IMR-90 (cell line): ENCODE measurements around the gene POC1B. TPM values are rescaled to one million over a fixed set of nuclear protein-coding genes. Genes with fewer than 3 reads are reported as not detected.

Source experiments
- ATAC-seq: fragments of 200-7000 bp; cut with Tn5 transposase; 2 replicates; pipeline ENCODE4 v1.9.1; 2020; ENCODE audit warnings: low read depth, mild to moderate bottlenecking, moderate library complexity
- BruUV-seq: library from RNA; stranded (reverse); fragments of 400-500 nt; replicated peaks from 2 replicates; lab custom pipeline; 2021; lab: Mats Ljungman, UMichigan
- CTCF ChIA-PET: fragments of 300-600 bp; formaldehyde crosslinking; extraction: SDS; loops from one replicate; lab custom pipeline; 2021; ENCODE audit warnings: antibody characterized with exemption; lab: Yijun Ruan, JAX
- POLR2A ChIA-PET: fragments of 300-600 bp; sonication (Branson Sonifier 250); formaldehyde crosslinking; loops from one replicate; lab custom pipeline; 2022; ENCODE audit warnings: antibody characterized with exemption; ENCODE audit not compliant: unreplicated experiment; lab: Charles Lee
- DNase-seq: peaks from one replicate; pipeline ENCODE4 v3.0.0; 2013
- H2AFZ ChIP-seq: replicated peaks from 2 replicates; pipeline ENCODE3; 2013; ENCODE audit warnings: low read length, mild to moderate bottlenecking; ENCODE audit not compliant: poor library complexity
- H2AK5ac ChIP-seq: 2 replicates; pipeline ENCODE4 v1.6.1; 2013; ENCODE audit warnings: low read depth, low read length, inconsistent platforms
- H2AK9ac ChIP-seq: replicated peaks from 2 replicates; pipeline ENCODE3; 2013; ENCODE audit warnings: mild to moderate bottlenecking, low read depth, low read length, moderate library complexity; ENCODE audit not compliant: poor library complexity
- H2BK120ac ChIP-seq: 2 replicates; pipeline ENCODE4 v1.6.1; 2013; ENCODE audit warnings: low read depth, low read length, inconsistent platforms
- H2BK15ac ChIP-seq: 3 replicates; pipeline ENCODE4 v1.6.1; 2013; ENCODE audit warnings: low read depth, low read length, inconsistent platforms
- H2BK20ac ChIP-seq: 2 replicates; pipeline ENCODE4 v1.6.1; 2013; ENCODE audit warnings: low read depth, mild to moderate bottlenecking, inconsistent platforms, low read length, moderate library complexity
- H2BK5ac ChIP-seq: 2 replicates; pipeline ENCODE4 v1.6.1; 2013; ENCODE audit warnings: mild to moderate bottlenecking, low read depth, low read length, inconsistent platforms; ENCODE audit not compliant: poor library complexity, severe bottlenecking
- H3K14ac ChIP-seq: replicated peaks from 2 replicates; pipeline ENCODE4 v1.6.1; 2013; ENCODE audit warnings: low read depth, low read length, inconsistent platforms
- H3K18ac ChIP-seq: 2 replicates; pipeline ENCODE4 v1.6.1; 2013; ENCODE audit warnings: low read depth, low read length, control low read depth
- H3K23ac ChIP-seq: 2 replicates; pipeline ENCODE4 v1.6.1; 2013; ENCODE audit warnings: low read depth, low read length, inconsistent platforms
- H3K27ac ChIP-seq: 2 replicates; pipeline ENCODE4 v1.5.1; 2013; ENCODE audit warnings: mild to moderate bottlenecking, control low read depth, low read length; ENCODE audit not compliant: insufficient read depth
- H3K27me3 ChIP-seq: 2 replicates; pipeline ENCODE4 v1.6.1; 2013; ENCODE audit warnings: low read length; ENCODE audit not compliant: control insufficient read depth, insufficient read depth
- H3K36me3 ChIP-seq: 2 replicates; pipeline ENCODE4 v1.6.1; 2013; ENCODE audit warnings: low read length, mixed read lengths; ENCODE audit not compliant: control insufficient read depth, insufficient read depth
- H3K4ac ChIP-seq: 2 replicates; pipeline ENCODE4 v1.6.1; 2013; ENCODE audit warnings: low read depth, low read length, inconsistent platforms
- H3K4me1 ChIP-seq: 2 replicates; pipeline ENCODE4 v1.6.1; 2013; ENCODE audit warnings: low read length, mixed read lengths; ENCODE audit not compliant: control insufficient read depth, insufficient read depth
- H3K4me2 ChIP-seq: 2 replicates; pipeline ENCODE4 v1.6.1; 2013; ENCODE audit warnings: low read depth, mild to moderate bottlenecking, control low read depth, low read length, moderate library complexity
- H3K4me3 ChIP-seq: 2 replicates; pipeline ENCODE4 v1.5.1; 2013; ENCODE audit warnings: low read depth, mild to moderate bottlenecking, control low read depth, low read length, moderate library complexity; ENCODE audit not compliant: insufficient read depth
- H3K56ac ChIP-seq: 2 replicates; pipeline ENCODE4 v1.6.1; 2013; ENCODE audit warnings: low read length, inconsistent platforms; ENCODE audit not compliant: insufficient read depth; ENCODE audit errors: extremely low read depth
- H3K79me1 ChIP-seq, 2 experiments: 2 replicates each; pipeline ENCODE4 v1.6.1; 2013; ENCODE audit warnings: low read length in 2 of 2, inconsistent platforms in 1 of 2, low read depth in 1 of 2
- H3K9ac ChIP-seq: 2 replicates; pipeline ENCODE4 v1.6.1; 2013; ENCODE audit warnings: low read depth, low read length, control low read depth
- H3K9me1 ChIP-seq: 2 replicates; pipeline ENCODE4 v1.6.1; 2013; ENCODE audit warnings: low read length, inconsistent platforms; ENCODE audit not compliant: insufficient read depth
- H3K9me3 ChIP-seq: 2 replicates; pipeline ENCODE4 v1.6.1; 2013; ENCODE audit warnings: low read length; ENCODE audit not compliant: control insufficient read depth, insufficient read depth
- H4K20me1 ChIP-seq: 2 replicates; pipeline ENCODE4 v1.6.1; 2013; ENCODE audit warnings: low read length, inconsistent platforms; ENCODE audit not compliant: insufficient read depth
- H4K5ac ChIP-seq: 2 replicates; pipeline ENCODE4 v1.6.1; 2013; ENCODE audit warnings: mild to moderate bottlenecking, low read depth, low read length, control low read depth
- H4K8ac ChIP-seq, 2 experiments: 2 replicates each; pipeline ENCODE4 v1.6.1; 2013; ENCODE audit warnings: low read depth in 2 of 2, low read length in 2 of 2, control low read depth in 1 of 2, inconsistent platforms in 1 of 2
- H4K91ac ChIP-seq: 2 replicates; pipeline ENCODE4 v1.6.1; 2013; ENCODE audit warnings: low read depth, low read length, inconsistent platforms; ENCODE audit not compliant: insufficient read depth
- BHLHE40 ChIP-seq: fragments of 150-350 bp; IDR thresholded peaks from 2 replicates; pipeline ENCODE4 v1.6.1; 2016; ENCODE audit warnings: mild to moderate bottlenecking, low read depth, low read length
- CEBPB ChIP-seq: IDR thresholded peaks from 2 replicates; pipeline ENCODE4 v1.6.1; 2012; ENCODE audit warnings: low read depth, low read length, improper control_type of control experiment
- CHD1 ChIP-seq: IDR thresholded peaks from 2 replicates; pipeline ENCODE4 v1.6.1; 2012; ENCODE audit warnings: low read depth, low read length, improper control_type of control experiment
- MAFK ChIP-seq: IDR thresholded peaks from 2 replicates; pipeline ENCODE4 v1.6.1; 2012; ENCODE audit warnings: low read depth, low read length, improper control_type of control experiment
- MAZ ChIP-seq: IDR thresholded peaks from 2 replicates; pipeline ENCODE4 v1.6.1; 2012; ENCODE audit warnings: low read depth, mild to moderate bottlenecking, low read length, improper control_type of control experiment, moderate library complexity, borderline replicate concordance
- MXI1 ChIP-seq: IDR thresholded peaks from 2 replicates; pipeline ENCODE4 v1.6.1; 2012; ENCODE audit warnings: low read depth, mild to moderate bottlenecking, low read length, moderate library complexity, borderline replicate concordance
- POLR2A ChIP-seq: IDR thresholded peaks from 2 replicates; pipeline ENCODE4 v1.6.1; 2012; ENCODE audit warnings: mild to moderate bottlenecking, low read depth, low read length
- RAD21 ChIP-seq: IDR thresholded peaks from 2 replicates; pipeline ENCODE4 v1.6.1; 2012; ENCODE audit warnings: low read length, improper control_type of control experiment
- RCOR1 ChIP-seq: IDR thresholded peaks from 2 replicates; pipeline ENCODE4 v1.6.1; 2012; ENCODE audit warnings: mild to moderate bottlenecking, low read length, improper control_type of control experiment; ENCODE audit not compliant: insufficient replicate concordance
- RFX5 ChIP-seq: IDR thresholded peaks from 2 replicates; pipeline ENCODE4 v1.8.0; 2012; ENCODE audit warnings: low read depth, mild to moderate bottlenecking, low read length, moderate library complexity
- SMC3 ChIP-seq: fragments of 150-350 bp; IDR thresholded peaks from 2 replicates; pipeline ENCODE4 v1.6.1; 2016; ENCODE audit warnings: low read depth, mild to moderate bottlenecking, antibody characterized with exemption, low read length, moderate library complexity
- dilution Hi-C: fragments of 300-500 bp; cut with HindIII; formaldehyde crosslinking; loops from one replicate; pipeline ENCODE4 v1.14.3; 2018; ENCODE audit warnings: low sequenced_read_pairs; ENCODE audit not compliant: unreplicated experiment
- in situ Hi-C: fragments of 300-500 bp; cut with MboI; formaldehyde crosslinking; loops from 3 replicates; pipeline ENCODE4 v1.14.3; 2019; ENCODE audit warnings: low sequenced_read_pairs, inconsistent platforms, mixed read lengths
- intact Hi-C: fragments of 100-400 bp; cut with micrococcal nuclease; formaldehyde crosslinking; loops from 2 replicates; pipeline ENCODE4 v1.10.0; 2022
- polyA plus RNA-seq, 3 experiments: library from polyadenylated mRNA; depleted of rRNA; stranded (reverse); fragments of >200 nt; gene quantifications; 2 replicates each; pipeline ENCODE4 v1.2.3, GENCODE V29; 2012; ENCODE audit warnings: low replicate concordance in 1 of 3
- total RNA-seq: library from RNA; depleted of rRNA; stranded (reverse); fragments of >200 nt; gene quantifications from 2 replicates; pipeline ENCODE4 v1.2.3, GENCODE V29; 2012
- TF ChIP-seq, protein P1 (sequence below): conservative IDR thresholded peaks from 2 replicates; pipeline ENCODE4 v1.5.1; 2012; ENCODE audit warnings: mild to moderate bottlenecking, low read depth, low read length, improper control_type of control experiment
- TF ChIP-seq, protein P2 (sequence below): fragments of 150-350 bp; IDR thresholded peaks from 2 replicates; pipeline ENCODE4 v1.6.1; 2016; ENCODE audit warnings: low read depth, mild to moderate bottlenecking, low read length, moderate library complexity, borderline replicate concordance
- TF ChIP-seq, protein P3 (sequence below): fragments of 150-350 bp; IDR thresholded peaks from 2 replicates; pipeline ENCODE4 v1.6.1; 2017; ENCODE audit warnings: mild to moderate bottlenecking, antibody characterized with exemption, low read length, low read depth

Gene POC1B
- total and polyA plus RNA-seq, 2 of the 4 experiments (the other 2 are of a cell fraction), result 5.0 to 10.4 TPM

DNA sequence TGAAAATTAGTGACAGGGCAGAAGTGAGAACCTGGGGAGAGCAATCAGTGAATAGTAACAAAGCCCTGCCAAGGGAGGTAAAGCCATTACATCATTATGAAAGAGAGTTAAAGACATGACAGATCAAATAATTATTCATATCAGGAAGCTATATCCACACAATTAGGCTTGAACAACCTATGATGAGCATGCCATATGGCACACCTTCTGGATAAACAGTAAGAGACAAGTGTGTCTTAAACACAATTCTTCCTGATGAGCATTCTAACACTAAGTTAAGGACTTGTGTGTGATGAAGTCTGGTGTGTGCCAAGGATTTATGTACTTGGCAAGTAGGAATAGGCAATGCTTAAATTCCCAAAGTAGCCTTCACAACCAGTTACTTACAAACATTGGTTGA lies 77.3 kb downstream of the POC1B start:
- peak overlapping the region; percentile 16; the same call in 1 of the 2 replicates for H3K4me2 ChIP-seq
- peak overlapping the region; percentile 52 for H3K56ac ChIP-seq
- H2AK5ac ChIP-seq, result peak overlapping the region; percentile 80
- H4K8ac ChIP-seq, result peak overlapping the region; percentile 46 to 51; a peak in 3 of 4 replicates
- no peak for DNase-seq
- H2AK9ac ChIP-seq, result no peak overlapping the region
- H3K4me3 ChIP-seq, result no peak overlapping the region
- ATAC-seq, result no peak
- BruUV-seq, result no TSS peak
- peak overlapping the region; percentile 99 for H3K18ac ChIP-seq
- peak overlapping the region; percentile 92 for H2BK5ac ChIP-seq
- TF ChIP-seq RCOR1 (no peak), CHD1 (no peak), POLR2A (no peak), SMC3 (no peak), MXI1 (no peak), RAD21 (no peak), RFX5 (no peak), CEBPB (no peak), MAFK (no peak), MAZ (no peak), BHLHE40 (no peak)
- TF ChIP-seq, protein P1, sequence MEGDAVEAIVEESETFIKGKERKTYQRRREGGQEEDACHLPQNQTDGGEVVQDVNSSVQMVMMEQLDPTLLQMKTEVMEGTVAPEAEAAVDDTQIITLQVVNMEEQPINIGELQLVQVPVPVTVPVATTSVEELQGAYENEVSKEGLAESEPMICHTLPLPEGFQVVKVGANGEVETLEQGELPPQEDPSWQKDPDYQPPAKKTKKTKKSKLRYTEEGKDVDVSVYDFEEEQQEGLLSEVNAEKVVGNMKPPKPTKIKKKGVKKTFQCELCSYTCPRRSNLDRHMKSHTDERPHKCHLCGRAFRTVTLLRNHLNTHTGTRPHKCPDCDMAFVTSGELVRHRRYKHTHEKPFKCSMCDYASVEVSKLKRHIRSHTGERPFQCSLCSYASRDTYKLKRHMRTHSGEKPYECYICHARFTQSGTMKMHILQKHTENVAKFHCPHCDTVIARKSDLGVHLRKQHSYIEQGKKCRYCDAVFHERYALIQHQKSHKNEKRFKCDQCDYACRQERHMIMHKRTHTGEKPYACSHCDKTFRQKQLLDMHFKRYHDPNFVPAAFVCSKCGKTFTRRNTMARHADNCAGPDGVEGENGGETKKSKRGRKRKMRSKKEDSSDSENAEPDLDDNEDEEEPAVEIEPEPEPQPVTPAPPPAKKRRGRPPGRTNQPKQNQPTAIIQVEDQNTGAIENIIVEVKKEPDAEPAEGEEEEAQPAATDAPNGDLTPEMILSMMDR, result no peak
- TF ChIP-seq, protein P2, sequence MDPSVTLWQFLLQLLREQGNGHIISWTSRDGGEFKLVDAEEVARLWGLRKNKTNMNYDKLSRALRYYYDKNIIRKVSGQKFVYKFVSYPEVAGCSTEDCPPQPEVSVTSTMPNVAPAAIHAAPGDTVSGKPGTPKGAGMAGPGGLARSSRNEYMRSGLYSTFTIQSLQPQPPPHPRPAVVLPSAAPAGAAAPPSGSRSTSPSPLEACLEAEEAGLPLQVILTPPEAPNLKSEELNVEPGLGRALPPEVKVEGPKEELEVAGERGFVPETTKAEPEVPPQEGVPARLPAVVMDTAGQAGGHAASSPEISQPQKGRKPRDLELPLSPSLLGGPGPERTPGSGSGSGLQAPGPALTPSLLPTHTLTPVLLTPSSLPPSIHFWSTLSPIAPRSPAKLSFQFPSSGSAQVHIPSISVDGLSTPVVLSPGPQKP, result no peak
- TF ChIP-seq, protein P3, sequence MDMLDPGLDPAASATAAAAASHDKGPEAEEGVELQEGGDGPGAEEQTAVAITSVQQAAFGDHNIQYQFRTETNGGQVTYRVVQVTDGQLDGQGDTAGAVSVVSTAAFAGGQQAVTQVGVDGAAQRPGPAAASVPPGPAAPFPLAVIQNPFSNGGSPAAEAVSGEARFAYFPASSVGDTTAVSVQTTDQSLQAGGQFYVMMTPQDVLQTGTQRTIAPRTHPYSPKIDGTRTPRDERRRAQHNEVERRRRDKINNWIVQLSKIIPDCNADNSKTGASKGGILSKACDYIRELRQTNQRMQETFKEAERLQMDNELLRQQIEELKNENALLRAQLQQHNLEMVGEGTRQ, result no peak
- no peaks in the 10 kb centered on the region for H4K20me1 ChIP-seq
- H3K27ac ChIP-seq, result peak overlapping the region; percentile 92; the same call in 1 of the 2 replicates
- H3K23ac ChIP-seq, result peak overlapping the region; percentile 83
- dilution Hi-C loops (no loop called here), in situ Hi-C loops (no loop called here), intact Hi-C loops (no loop called here)
- H4K91ac ChIP-seq, result peak overlapping the region; percentile 94
- ChIA-PET CTCF (no interaction called here), POLR2A (interaction anchor here (0.5 to 1.0 kb wide), 2 partner anchors 65 to 97 kb away, joined by 3 read pairs; no protein-coding TSS in a partner anchor)
- H3K4me1 ChIP-seq, result peaks cover 13% of the 10 kb centered on the region
- H3K14ac ChIP-seq, result peak overlapping the region; percentile 72
- peaks cover 0 to 15% of the 10 kb centered on the region in 2 experiments; a peak in 2 of 4 replicates for H3K79me1 ChIP-seq
- H2BK120ac ChIP-seq, result peak overlapping the region; percentile 88
- no peaks in the 10 kb centered on the region for H3K36me3 ChIP-seq
- H2AFZ ChIP-seq, result no peak overlapping the region
- no peaks in the 10 kb centered on the region for H3K27me3 ChIP-seq
- H3K4ac ChIP-seq, result peak overlapping the region; percentile 87
- H2BK15ac ChIP-seq, result peak overlapping the region; percentile 93
- H4K5ac ChIP-seq, result peak overlapping the region; percentile 99
- H3K9ac ChIP-seq, result no peak overlapping the region
- no peaks in the 10 kb centered on the region for H3K9me3 ChIP-seq
- 0 out of 2 replicates have a peak, but pooled peaks cover 3% of the 10 kb centered on the region for H3K9me1 ChIP-seq
- H2BK20ac ChIP-seq, result peak overlapping the region; percentile 94
